Skeletal muscle cell (primary cell): ENCODE results near the gene CCIN.
"Not testable (repeated sequence)": the region's sequence is repeated elsewhere in the genome, so short reads cannot be mapped to it uniquely, and the experiment has no call there.

Experiments used
- DNase-seq: peaks from one replicate; pipeline ENCODE4 v3.0.0-alpha.2; 2010; ENCODE audit warnings: low read depth
- H3K4me3 ChIP-seq: 2 replicates; pipeline ENCODE4 v1.5.1; 2011; ENCODE audit warnings: low read depth, mild to moderate bottlenecking, control low read depth, low read length, moderate library complexity

CCIN gene

DNA sequence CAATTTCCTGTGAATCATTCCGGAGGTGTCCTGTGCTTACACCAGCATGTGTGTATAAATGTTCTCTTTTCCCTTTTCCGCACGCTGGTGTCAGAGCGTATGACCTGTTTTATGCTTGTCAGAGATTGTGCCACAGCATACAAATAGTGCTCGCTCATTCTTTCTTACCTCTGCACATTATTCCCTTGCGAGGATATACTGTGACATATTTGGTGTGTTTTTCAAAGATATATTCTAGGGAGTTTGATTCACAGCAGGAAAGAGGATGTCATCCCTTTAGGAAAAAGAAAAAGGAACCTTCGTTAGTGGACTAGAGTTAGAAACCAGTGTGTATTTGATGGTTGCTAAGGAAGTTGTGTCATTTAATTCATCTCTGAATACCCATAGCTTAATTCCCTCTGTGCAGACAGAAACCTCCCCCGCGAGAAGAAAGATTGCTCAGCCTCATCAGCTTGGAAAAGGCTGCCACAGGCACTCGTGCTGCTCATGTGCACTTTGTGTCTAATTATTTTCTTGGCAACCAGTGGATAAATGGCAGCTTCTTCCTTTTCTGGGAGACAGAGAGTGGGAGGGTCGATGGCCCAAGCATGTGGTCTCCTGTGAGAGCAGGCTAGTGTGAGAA is 14.7 kb upstream of the CCIN start:
- no peak for DNase-seq
- H3K4me3 ChIP-seq = no peak overlapping the region

DNA sequence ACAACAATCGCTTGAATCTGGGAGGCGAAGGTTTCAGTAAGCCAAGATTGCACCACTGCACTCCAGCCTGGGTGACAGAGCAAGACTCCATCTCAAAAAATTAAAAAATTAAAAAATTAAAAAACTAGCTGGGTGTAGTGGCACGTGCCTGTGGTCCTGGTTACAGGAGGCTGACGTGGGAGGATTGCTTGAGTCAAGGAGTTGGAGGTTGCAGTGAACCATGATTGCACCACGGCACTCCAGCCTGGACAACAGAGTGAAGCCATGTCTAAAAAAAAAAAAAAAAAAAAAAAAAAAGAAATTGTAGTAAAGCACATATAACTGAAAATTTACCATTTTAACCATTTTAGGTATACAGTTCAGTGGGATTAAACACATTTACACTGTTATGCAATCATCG is 13.1 kb upstream of the CCIN start:
- H3K4me3 ChIP-seq = no peak overlapping the region
- DNase-seq = no peak

DNA sequence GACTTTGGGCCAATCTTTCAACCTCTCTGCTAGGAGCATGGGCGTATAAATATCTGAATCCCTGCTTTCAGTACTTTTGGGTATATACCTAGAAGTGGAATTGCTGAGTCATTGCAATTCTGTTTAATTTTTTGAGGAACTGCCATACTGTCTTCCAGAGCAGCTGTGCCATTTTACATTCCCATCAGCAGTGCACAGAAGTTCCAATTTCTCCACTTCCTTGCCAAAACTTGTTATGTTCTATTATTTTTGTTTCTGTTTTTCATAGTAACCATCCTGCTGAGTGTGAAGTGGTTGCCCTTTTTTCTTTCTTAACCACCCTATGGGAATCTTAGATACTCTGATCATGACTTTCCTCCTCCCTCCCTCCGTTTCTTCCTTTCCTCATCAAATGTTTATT is 11.1 kb upstream of the CCIN start:
- H3K4me3 ChIP-seq = no peak overlapping the region
- no peak for DNase-seq

DNA sequence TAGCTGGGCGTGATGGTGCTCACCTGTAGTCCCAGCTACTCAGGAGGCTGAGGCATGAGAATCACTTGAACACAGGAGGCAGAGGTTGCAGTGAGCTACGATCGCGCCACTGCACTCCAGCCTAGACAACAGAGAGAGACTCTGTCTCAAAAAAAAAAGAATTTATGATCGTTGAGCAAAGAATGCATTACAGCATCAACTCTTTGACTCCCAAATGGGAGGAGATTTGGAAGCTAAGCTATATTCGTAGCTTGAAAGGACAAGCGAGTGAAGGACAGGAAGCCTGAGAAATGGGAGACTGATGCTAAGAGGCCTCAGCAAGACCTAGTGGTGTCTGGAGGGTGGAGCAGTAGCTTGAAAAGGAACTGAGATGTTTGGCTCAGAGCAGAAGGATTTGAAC is 10.3 kb upstream of the CCIN start:
- no peak for DNase-seq
- H3K4me3 ChIP-seq = no peak overlapping the region

DNA sequence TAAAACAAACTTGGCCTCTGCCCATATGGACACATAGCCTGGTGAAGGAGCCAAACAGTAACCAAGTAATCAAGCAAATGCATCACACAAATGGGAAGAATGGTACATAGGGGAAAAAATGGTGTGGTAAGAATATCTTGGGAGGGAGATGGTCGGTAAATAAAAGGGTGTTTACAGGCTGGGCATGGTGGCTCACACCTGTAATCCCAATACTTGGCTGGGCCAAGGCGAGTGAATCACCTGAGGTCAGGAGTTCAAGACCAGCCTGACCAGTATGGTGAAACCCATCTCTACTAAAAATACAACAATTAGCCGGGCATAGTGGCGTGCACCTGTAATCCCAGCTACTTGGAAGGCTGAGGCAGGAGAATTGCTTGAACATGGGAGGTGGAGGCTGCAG is 9.7 kb upstream of the CCIN start:
- not testable (repeated sequence) for DNase-seq, H3K4me3 ChIP-seq

DNA sequence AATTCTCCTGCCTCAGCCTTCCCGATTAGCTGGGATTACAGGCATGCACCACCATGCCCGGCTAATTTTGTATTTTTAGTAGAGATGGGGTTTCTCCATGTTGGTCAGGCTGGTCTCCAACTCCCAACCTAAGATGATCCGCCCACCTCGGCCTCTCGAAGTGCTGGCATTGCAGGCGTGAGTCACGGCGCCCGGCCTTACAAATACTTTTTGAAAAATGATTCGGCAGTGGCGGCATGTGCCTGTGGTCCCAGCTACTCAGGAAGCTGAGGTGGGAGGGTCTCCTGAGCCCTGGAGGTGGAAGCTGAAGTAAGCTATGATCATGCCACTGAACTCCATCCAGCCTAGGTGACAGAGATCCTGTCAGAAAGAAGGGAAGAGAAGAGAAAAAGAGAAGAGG is 9.1 kb upstream of the CCIN start:
- H3K4me3 ChIP-seq, DNase-seq: not testable (repeated sequence)

DNA sequence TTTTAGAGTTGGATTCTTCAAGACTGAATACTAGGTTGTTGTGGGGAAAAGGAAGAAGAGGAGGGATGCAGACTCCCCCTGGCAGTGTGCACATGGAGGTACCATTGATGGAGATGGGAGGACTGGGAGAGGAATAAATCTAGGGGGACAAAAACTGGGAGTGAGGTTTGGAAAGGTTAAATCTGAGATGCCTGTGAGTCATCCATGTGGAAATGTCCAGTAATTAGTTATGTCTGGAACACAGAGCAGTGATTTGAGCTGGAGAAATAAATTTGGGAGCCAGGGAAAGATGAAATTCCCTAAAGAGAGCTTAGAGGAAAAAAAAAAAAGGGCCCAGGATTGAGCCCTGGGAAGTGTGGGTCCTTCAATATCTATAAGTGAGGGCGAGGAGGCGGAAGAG is 8.0 kb upstream of the CCIN start:
- H3K4me3 ChIP-seq = no peak overlapping the region
- DNase-seq = no peak

DNA sequence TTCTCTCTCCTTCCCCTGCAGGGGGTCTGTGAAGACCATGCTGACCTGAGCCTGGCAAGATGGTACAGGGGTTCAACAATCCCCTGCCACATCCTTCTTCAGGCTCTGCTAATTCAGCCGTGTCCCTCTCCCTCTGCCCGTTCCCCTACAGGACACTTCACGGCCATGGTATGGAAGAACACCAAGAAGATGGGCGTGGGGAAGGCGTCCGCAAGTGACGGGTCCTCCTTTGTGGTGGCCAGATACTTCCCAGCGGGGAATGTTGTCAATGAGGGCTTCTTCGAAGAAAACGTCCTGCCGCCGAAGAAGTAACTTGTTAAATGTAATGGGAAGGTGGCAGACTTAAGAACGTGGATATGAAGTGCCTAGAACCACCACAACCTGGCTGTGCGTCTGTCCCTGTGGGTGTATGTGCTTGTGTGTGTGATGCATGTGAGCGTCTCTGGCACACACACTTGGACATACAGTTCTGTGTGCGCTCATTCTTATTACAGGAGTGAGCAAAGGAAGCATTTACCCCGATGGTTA is 6.9 kb upstream of the CCIN start:
- DNase-seq = no peak
- no peak overlapping the region for H3K4me3 ChIP-seq

DNA sequence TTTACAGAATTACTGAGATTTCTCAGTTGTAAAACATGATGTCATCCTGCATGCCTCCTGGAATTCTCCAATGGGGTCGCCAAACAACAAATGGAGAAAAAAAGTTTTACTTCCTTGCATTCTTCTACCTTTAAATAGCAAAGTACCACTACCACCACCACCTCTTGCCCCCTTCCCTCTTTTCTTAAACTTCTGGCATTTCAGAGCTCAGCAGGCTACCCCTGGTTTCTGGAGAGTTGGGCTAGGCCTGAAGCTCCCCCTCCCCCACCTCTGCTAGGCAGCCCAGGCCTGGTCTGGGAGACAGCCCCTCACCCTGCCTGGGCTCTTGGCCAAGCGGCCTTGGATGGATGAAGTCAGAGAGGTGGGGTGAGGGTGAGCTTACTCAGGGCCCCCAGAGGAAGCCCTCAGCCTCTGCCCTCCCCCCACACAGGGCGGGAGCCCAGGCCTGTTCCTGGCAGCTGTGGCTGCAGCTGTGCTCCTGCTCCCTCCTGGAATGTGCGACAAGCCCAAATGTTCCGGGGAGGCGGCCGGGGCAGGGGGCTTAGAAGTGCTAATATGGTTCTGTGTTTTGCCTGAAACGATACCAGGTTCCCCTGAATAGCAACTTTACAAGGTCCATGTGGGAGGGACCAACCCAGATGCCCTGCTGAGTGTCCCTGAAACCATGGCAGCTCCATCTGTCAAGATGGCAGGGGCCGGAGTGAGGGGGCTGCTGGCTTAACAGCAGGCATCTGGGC is 6.0 kb upstream of the CCIN start:
- DNase-seq = peak; percentile 95
- no peak overlapping the region for H3K4me3 ChIP-seq

DNA sequence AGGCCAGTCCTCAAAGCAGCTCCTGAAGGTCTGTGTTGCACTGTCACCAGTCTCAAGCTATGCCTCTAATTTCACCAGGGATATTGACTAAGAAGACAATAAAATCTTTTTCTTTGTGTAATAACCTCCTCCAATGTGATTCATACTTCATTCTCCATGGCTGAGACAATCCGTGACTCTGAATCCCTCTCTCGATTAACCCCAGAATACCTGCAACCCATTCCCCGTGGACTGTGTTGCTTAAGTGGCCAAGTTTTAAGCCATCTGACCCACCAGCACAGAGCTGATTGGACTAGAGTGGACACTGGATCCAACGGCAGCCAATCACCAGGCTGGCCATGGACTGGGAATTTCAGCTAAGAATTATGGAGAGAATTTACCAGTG is 5.4 kb upstream of the CCIN start:
- DNase-seq = no peak
- H3K4me3 ChIP-seq = no peak overlapping the region

DNA sequence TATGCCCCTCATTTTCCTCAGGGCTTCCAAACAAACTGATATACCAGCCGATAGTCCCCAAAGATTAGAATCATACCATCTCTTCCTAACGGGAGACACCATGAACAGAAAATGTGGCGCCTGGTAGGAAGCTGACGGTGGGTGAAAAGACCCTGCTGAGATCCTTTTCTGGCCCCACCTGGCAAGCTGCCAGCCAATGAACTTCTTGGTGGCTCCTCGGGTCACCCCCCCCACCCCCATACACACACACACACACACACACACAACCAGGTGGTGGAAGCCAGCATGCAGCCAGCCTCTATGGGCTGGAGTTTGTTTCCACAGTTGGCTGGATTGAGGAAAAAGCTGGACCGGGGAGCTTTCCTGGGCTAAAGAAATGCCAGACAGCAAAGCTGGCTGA is 4.8 kb upstream of the CCIN start:
- no peak overlapping the region for H3K4me3 ChIP-seq
- no peak for DNase-seq

DNA sequence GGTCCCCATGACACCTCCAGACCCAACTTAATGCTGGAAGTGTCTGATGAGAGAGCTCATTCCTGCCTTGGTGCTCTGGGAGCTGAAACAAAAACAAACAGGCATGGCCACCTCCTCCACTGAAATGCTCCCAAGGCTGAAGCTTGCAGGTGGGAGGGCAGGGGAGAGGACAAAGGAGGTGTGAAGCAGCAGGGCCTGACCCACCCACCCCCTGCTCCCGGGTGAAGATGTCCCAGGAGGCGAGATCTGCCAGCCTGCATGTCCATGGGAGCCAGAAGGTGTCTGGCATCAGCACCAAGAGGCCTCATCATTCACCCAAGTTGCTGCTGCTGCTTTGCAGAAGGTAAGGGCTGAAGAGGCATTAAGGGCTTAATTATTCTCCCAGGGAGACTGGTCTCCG is 4.2 kb upstream of the CCIN start:
- H3K4me3 ChIP-seq = no peak overlapping the region
- DNase-seq = no peak

DNA sequence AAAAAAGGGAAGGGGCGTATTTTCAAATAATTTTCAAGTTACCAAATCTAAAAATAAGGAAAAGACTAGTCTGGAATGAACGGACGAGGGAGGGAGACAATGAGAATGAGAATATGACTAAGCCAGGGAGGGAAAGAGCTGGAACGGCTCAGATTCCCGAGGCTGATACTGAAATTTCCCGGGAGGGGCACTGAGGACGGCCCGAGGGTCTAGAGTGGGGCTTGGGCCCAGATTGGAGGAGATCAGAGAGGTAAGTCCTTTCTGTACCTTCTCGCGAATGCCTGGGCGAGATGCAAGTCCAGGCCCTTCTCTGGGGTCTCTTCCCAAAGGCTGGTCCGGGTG is 3.4 kb upstream of the CCIN start:
- DNase-seq = no peak
- peak overlapping the region; percentile 53 for H3K4me3 ChIP-seq

DNA sequence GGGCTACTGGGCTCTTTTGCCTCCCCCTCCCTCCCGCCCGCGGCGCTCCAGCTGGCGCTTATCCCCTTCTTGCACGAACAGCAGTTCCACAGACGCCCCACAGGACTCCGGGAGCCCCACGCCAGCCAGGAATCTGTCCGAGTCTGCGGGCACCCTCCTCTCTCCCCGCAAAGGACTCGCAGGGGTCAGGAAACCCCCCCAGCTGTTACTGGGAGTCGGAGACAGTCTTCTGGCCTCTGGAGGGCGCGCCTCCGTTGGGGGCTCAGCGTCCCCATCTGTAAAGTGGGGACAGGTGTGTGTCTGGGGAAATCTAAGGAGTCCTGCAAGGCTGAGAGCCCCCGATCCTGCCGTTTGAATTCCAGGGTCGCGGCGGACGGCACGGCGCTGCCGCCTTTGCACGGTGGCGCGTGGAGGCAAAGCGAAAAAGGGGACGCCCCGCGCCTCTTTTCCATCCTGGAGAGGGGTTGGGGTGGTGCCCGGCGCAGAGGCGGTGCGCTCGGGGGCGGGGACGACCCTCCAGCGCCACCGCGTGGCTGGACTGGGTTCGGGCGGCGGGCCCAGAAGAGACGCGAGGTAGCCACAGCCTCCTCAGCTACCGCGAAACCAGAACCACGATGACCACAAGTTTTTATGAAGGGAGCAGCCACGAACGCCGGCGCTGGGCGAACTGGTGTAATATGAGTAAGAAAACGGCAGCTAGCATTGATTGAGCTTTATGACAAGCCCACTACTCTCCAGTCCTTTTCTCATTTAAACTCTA is 2.8 kb upstream of the CCIN start:
- peak; percentile 53 for DNase-seq
- H3K4me3 ChIP-seq = peak overlapping the region; percentile 53

DNA sequence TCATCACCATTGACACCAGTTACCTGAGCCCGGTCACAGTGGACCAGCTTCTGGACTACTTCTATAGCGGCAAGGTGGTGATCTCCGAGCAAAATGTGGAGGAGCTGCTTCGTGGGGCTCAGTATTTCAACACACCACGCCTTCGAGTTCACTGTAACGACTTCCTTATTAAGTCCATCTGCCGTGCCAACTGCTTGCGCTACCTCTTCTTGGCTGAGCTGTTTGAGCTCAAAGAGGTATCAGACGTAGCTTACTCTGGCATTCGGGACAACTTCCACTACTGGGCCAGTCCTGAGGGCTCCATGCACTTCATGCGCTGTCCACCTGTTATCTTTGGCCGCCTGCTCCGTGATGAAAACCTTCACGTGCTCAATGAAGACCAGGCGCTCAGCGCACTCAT is 520 bp downstream of the CCIN start:
- DNase-seq = no peak
- H3K4me3 ChIP-seq = no peak overlapping the region

DNA sequence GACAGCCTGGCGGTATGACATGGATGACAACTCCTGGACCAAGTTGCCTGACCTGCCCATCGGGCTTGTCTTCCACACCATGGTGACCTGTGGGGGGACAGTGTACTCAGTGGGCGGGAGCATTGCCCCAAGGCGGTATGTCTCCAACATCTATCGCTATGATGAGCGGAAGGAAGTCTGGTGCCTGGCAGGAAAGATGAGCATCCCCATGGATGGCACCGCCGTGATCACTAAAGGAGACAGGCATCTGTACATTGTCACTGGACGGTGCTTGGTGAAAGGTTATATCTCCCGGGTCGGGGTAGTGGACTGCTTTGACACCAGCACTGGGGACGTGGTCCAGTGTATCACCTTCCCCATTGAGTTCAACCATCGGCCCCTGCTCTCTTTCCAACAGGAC is 1.3 kb downstream of the CCIN start:
- no peak for DNase-seq
- no peak overlapping the region for H3K4me3 ChIP-seq

DNA sequence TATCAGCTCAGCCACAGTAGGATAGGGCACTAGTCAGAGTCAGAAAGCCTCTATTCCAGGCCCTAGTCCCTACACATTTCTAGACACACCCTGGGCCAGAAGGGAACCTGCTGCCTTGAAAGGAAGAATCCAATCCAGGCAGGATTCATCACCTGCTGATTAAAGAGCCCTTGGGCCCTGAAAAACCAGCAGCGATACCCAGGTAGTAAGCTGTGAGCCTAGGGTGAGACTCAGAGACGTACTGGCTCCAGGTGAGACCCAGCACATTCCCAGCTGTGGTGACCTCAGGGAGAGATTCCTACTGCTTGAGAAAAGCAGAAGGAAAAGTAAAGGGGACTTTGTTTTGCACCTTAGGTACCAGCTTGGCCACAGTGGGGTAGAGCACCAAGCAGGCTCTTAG is 4.7 kb downstream of the CCIN start:
- DNase-seq = no peak
- H3K4me3 ChIP-seq = no peak overlapping the region

DNA sequence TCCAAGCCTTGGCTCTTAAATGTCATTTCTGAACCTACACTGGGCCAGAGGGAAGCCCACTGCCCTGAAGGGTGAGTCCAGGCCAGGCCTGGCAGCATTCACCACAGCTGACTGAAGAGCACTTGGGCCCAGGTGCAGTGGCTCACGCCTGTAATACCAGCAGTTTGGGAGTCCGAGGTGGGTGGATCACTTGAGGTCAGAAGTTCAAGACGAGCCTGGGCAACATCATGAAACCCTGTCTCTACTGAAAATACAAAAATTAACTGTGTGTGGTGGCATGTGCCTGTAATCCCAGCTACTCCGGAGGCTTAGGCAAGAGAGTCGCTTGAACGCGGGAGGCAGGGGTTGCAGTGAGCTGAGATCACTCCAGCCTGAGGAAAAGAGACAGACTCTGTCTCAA is 5.1 kb downstream of the CCIN start:
- H3K4me3 ChIP-seq = no peak overlapping the region
- no peak for DNase-seq

DNA sequence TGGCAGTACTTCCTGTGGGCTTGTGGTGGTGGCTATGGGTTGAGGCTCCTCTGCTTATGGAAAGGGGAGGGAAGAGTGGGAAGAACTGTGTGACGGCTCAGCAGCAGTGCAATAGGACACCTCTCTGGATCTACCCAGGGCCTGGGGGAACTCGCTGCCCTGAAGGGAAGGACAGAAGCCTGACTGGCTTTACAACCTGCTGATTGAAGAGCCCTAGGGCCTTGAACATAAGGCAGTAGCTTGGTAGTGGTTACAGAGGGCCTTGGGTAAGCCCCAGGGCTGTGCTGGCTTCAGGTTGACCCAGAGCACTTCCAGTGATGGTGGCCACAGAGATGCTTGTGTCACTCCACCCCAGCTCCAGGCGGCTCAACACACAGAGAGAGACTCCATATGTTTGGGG is 5.5 kb downstream of the CCIN start:
- H3K4me3 ChIP-seq = no peak overlapping the region
- DNase-seq = no peak

DNA sequence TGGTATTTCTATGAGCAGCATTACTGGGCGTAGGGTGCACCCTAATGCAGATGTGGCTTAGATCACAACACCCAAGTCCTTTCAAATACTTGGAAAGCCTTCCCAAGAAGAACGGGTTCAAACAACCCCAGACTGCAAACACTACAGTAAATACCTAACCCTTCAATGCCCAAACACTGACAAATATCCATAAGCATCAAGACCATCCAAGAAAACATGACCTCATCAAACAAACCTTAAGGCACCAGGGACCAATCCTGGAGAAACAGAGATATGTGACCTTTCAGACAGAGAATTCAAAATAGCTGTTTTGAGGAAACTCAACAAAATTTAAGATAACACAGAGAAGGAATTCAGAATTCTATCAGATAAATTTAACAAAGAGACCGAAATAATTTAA is 6.0 kb downstream of the CCIN start:
- DNase-seq, H3K4me3 ChIP-seq: not testable (repeated sequence)

DNA sequence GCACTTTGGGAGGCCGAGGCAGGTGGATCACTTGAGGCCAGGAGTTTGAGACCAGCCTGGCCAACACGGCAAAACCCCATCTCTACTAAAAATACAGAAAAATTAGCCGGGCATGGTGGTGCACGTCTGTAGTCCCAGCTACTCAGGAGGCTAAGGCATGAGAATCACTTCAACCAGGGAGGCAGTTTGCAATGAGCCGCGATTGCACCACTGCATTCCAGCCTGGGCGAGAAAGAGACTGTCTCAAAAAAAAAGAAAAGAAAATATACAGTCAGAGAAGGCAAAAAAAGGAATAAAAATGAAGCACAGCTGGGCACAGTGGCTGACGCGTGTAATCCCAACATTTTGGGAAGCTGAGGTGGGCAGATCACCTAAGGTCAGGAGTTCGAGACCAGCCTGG is 7.3 kb downstream of the CCIN start:
- H3K4me3 ChIP-seq, DNase-seq: not testable (repeated sequence)
